ENCODE measurements around the gene WNT11. TPM values are rescaled to one million over a fixed set of nuclear protein-coding genes. Genes with fewer than 3 reads are reported as not detected.
A peak's percentile ranks its signal among the peaks of the same experiment; 100 is the strongest.
"Not testable (repeated sequence)": the region's sequence is repeated elsewhere in the genome, so short reads cannot be mapped to it uniquely, and the experiment has no call there.

WNT11 gene
- total RNA-seq, 1 experiment from 2014 or later: 17.4 TPM

GRCh38 chr11:76201672-76202412 lies 4.5 kb downstream of the WNT11 start:
- DNase-seq (ENCODE audit: low read depth): no peak

GRCh38 chr11:76201056-76201455 lies 5.2 kb downstream of the WNT11 start:
- DNase-seq (ENCODE audit: low read depth): no peak

- no peak for DNase-seq (ENCODE audit: low read depth)
These were observed 6.0 kb downstream of the WNT11 start for GRCh38 chr11:76200006-76200940.

GRCh38 chr11:76198691-76199090 lies 7.6 kb downstream of the WNT11 start:
- not testable (repeated sequence) for DNase-seq (ENCODE audit: low read depth)

GRCh38 chr11:76197941-76198640 lies 8.2 kb downstream of the WNT11 start:
- no peak for DNase-seq (ENCODE audit: low read depth)

- no peak for DNase-seq (ENCODE audit: low read depth)
These were observed 9.0 kb downstream of the WNT11 start for GRCh38 chr11:76197332-76197731.

- no peak for DNase-seq (ENCODE audit: low read depth)
These were observed 9.5 kb downstream of the WNT11 start for GRCh38 chr11:76196849-76197248.

GRCh38 chr11:76194872-76195668 lies 11.2 kb downstream of the WNT11 start:
- no peak for DNase-seq (ENCODE audit: low read depth)

- no peak for DNase-seq (ENCODE audit: low read depth)
These were observed 13.1 kb downstream of the WNT11 start for GRCh38 chr11:76193219-76193618.

GRCh38 chr11:76190376-76190775 lies 15.9 kb downstream of the WNT11 start:
- DNase-seq (ENCODE audit: low read depth): no peak

GRCh38 chr11:76189682-76190081 lies 16.6 kb downstream of the WNT11 start:
- no peak for DNase-seq (ENCODE audit: low read depth)

GRCh38 chr11:76188873-76189272 lies 17.4 kb downstream of the WNT11 start:
- DNase-seq (ENCODE audit: low read depth): no peak

GRCh38 chr11:76186776-76187279 lies 19.5 kb downstream of the WNT11 start:
- peak; percentile 18 for DNase-seq (ENCODE audit: low read depth)

- DNase-seq (ENCODE audit: low read depth): no peak
These were observed 20.3 kb downstream of the WNT11 start for GRCh38 chr11:76185931-76186401.

- DNase-seq (ENCODE audit: low read depth): no peak
These were observed 20.8 kb downstream of the WNT11 start for GRCh38 chr11:76185511-76185910.

GRCh38 chr11:76184551-76184993 lies 21.7 kb downstream of the WNT11 start:
- peak; percentile 66 for DNase-seq (ENCODE audit: low read depth)

GRCh38 chr11:76181371-76181770 lies 24.9 kb downstream of the WNT11 start:
- no peak for DNase-seq (ENCODE audit: low read depth)

GRCh38 chr11:76179147-76179546 lies 27.2 kb downstream of the WNT11 start:
- no peak for DNase-seq (ENCODE audit: low read depth)

- no peak for DNase-seq (ENCODE audit: low read depth)
These were observed 29.0 kb downstream of the WNT11 start for GRCh38 chr11:76177250-76177686.

- no peak for DNase-seq (ENCODE audit: low read depth)
These were observed 29.8 kb downstream of the WNT11 start for GRCh38 chr11:76176463-76176862.

- DNase-seq (ENCODE audit: low read depth): no peak
These were observed 30.5 kb downstream of the WNT11 start for GRCh38 chr11:76175783-76176182.

Data from RPMI7951 (cell line).